KOPT-K1 (cell line): Measurements from ENCODE around the gene SMPDL3B.

Experiments used
- H3K27ac ChIP-seq: fragments of 200-600 bp; sonication (generic); 2 replicates; pipeline ENCODE4 v1.5.1; 2016; ENCODE audit warnings: antibody characterized with exemption, mild to moderate bottlenecking, low read depth, low read length; ENCODE audit not compliant: poor library complexity, severe bottlenecking
- H3K36me3 ChIP-seq: fragments of 200-600 bp; sonication (generic); 2 replicates; pipeline ENCODE4 v1.5.1; 2017; ENCODE audit warnings: antibody characterized with exemption, mild to moderate bottlenecking, low read length, moderate library complexity; ENCODE audit not compliant: insufficient read depth
- H3K9me3 ChIP-seq: fragments of 200-600 bp; sonication (generic); 2 replicates; pipeline ENCODE4 v1.5.1; 2017; ENCODE audit warnings: antibody characterized with exemption, low read length, mild to moderate bottlenecking; ENCODE audit not compliant: insufficient read depth, poor library complexity, severe bottlenecking

SMPDL3B gene

GRCh38 chr1:27955076-27955475 lies 20.3 kb downstream of the SMPDL3B start:
- Histone ChIP-seq H3K36me3 (no peaks in the 10 kb centered on the region), H3K27ac (no peak overlapping the region), H3K9me3 (no peaks in the 10 kb centered on the region)

GRCh38 chr1:27956761-27957160 lies 22.0 kb downstream of the SMPDL3B start:
- Histone ChIP-seq H3K36me3 (no peaks in the 10 kb centered on the region), H3K27ac (no peak overlapping the region)

DNA sequence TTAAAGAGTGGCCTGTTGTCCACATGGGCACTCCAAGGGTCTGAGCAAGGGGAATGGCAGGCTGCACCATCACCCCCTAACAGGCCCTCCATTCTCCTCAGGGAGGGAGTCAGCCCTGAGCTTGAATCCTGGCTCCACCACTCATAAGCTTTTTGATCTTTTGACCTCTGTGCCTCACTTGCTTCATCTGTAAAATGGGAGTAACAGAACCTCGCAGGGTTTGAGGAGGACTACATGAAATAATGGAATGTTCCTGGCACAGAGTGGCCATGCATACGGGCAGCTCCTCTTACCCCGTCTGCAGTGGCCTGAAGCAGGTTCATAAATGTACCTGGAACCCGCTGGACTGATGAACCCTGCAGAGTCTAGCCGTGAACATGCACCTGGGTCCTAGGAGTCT lies 22.9 kb downstream of the SMPDL3B start:
- H3K27ac ChIP-seq, result no peak overlapping the region
- no peaks in the 10 kb centered on the region for H3K36me3 ChIP-seq
- H3K9me3 ChIP-seq, result no peaks in the 10 kb centered on the region

More at GRCh38 chr1:27956761-27957160, 22.0 kb downstream of the SMPDL3B start:
- H3K9me3 ChIP-seq, result no peaks in the 10 kb centered on the region

DNA sequence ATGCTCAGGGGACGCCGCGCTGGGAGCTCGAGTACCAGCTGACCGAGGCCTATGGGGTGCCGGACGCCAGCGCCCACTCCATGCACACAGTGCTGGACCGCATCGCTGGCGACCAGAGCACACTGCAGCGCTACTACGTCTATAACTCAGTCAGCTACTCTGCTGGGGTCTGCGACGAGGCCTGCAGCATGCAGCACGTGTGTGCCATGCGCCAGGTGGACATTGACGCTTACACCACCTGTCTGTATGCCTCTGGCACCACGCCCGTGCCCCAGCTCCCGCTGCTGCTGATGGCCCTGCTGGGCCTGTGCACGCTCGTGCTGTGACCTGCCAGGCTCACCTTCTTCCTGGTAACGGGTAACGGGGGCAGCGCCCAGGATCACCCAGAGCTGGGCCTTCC lies 23.7 kb downstream of the SMPDL3B start:
- peaks cover 3% of the 10 kb centered on the region; the same call in 1 of the 2 replicates for H3K36me3 ChIP-seq
- H3K27ac ChIP-seq, result no peak overlapping the region
- H3K9me3 ChIP-seq, result no peaks in the 10 kb centered on the region

DNA sequence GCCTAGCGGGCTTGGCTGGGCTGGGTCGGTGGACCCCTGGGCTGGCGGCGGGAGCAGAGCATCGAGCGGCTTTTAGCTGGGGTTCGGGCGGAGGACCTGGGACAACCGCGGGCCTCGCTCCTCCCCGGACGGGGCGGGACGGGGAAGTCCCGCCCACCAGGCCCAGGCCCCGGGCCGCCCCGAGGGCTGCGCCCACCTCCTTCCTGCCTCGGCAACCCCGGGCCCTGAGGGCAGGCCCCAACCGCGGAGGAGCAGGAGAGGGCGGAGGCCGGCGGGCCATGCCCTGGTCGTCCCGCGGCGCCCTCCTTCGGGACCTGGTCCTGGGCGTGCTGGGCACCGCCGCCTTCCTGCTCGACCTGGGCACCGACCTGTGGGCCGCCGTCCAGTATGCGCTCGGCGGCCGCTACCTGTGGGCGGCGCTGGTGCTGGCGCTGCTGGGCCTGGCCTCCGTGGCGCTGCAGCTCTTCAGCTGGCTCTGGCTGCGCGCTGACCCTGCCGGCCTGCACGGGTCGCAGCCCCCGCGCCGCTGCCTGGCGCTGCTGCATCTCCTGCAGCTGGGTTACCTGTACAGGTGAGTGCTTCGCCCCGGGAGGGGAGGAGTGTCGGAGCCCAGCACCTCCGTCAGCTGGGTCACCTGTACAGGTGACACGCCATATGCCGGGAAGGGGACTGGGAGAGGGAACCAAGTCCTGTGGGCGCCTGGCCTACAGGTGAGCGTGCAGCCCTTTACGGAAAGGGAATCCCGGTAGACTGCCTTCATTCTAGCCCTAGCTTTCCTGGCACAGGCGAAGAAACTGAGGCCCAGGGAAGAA lies 25.2 kb downstream of the SMPDL3B start, which contains the start of gene XKR8:
Gene XKR8, plus strand, starts transcription at position 182 of the 812 bp plus-strand sequence. Its CDS starts 97 bp downstream, at position 279.
- Histone ChIP-seq H3K9me3 (no peaks in the 10 kb centered on the region), H3K27ac (peak within 1 kb of the TSS; percentile 57), H3K36me3 (peaks cover 13% of the 10 kb centered on the region; the same call in 1 of the 2 replicates)

GRCh38 chr1:27960762-27961645 lies 26.2 kb downstream of the SMPDL3B start:
- Histone ChIP-seq H3K9me3 (no peaks in the 10 kb centered on the region), H3K27ac (no peak overlapping the region)

DNA sequence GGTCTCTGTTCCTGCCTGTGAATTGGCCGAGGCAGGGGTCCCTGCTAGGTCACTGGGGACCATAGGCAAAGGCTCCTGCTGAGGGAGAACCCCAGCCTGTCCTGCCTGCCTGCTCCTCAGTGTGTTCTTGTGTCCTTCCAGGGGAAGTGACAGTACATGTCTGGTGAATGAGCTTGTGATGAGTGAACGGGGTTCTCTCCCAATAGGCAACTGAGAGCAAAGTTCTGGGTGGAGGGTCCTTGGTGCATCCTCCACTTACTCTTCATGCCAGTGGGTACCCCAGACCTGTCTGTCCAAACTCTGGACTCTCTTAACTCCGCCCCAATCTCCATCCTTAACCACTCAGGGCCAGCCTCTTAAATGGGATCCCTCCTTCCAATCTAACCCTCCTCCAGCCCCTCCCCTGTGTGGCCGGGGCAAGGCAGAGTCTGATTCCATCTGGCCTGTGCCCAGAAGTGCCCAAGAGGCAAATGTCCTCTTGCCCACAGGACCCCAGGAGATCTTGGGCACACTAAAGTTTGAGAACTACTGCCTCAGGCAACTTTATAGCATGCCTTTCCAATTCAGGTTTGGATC lies 26.9 kb downstream of the SMPDL3B start:
- peaks cover 28% of the 10 kb centered on the region; the same call in 1 of the 2 replicates for H3K36me3 ChIP-seq
- no peak overlapping the region for H3K27ac ChIP-seq
- no peaks in the 10 kb centered on the region for H3K9me3 ChIP-seq

More at GRCh38 chr1:27960762-27961645, 26.2 kb downstream of the SMPDL3B start:
- H3K36me3 ChIP-seq, result peaks cover 22% of the 10 kb centered on the region; the same call in 1 of the 2 replicates

GRCh38 chr1:27963393-27963792 lies 28.6 kb downstream of the SMPDL3B start:
- Histone ChIP-seq H3K27ac (no peak overlapping the region), H3K36me3 (peaks cover 45% of the 10 kb centered on the region), H3K9me3 (no peaks in the 10 kb centered on the region)

DNA sequence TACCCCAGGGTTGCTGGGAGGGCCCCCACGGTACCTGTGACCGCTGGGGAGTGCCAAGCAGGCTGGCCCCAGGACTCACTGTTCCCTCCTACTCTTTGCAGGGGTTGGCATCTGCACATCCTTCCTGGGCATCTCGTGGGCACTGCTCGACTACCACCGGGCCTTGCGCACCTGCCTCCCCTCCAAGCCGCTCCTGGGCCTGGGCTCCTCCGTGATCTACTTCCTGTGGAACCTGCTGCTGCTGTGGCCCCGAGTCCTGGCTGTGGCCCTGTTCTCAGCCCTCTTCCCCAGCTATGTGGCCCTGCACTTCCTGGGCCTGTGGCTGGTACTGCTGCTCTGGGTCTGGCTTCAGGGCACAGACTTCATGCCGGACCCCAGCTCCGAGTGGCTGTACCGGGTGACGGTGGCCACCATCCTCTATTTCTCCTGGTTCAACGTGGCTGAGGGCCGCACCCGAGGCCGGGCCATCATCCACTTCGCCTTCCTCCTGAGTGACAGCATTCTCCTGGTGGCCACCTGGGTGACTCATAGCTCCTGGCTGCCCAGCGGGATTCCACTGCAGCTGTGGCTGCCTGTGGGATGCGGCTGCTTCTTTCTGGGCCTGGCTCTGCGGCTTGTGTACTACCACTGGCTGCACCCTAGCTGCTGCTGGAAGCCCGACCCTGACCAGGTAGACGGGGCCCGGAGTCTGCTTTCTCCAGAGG lies 31.8 kb downstream of the SMPDL3B start:
- peaks cover 68% of the 10 kb centered on the region for H3K36me3 ChIP-seq
- no peaks in the 10 kb centered on the region for H3K9me3 ChIP-seq
- H3K27ac ChIP-seq, result no peak overlapping the region

DNA sequence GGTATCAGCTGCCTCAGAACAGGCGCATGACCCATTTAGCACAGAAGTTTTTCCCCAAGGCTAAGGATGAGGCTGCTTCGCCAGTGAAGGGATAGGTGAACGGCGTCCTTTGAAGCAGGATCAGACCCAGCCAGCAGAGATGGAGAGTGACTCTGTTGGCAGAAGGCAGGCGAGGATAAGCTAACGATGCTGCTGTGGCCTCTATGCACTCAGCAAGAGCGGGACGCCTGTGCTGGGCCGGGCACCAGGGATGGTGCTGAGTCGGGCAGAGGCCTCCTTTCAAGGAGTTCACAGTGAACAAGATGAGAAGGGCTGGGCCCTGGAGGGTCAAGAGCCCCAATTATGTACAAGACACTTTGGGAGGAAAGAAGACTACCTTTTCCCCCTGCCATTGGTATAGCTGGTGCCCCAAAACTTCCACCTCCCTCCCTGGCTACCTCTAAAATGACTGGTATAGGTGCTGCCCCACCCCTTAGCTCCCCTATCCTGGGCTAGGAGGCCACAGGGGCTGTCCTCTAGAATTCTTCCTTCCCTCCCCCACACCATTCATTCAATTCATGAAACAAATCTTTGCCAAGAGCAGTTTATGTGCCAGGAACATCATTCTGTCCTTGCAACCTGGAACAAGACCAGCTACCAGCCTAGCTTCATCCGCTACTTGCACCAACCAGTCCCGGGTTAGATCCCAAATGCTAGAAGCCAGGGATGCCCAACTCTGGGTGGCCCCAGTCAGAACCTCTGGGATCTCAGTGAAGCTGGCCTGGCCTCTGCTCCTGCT lies 32.5 kb downstream of the SMPDL3B start:
- H3K36me3 ChIP-seq, result peaks cover 76% of the 10 kb centered on the region
- no peaks in the 10 kb centered on the region for H3K9me3 ChIP-seq
- H3K27ac ChIP-seq, result no peak overlapping the region

GRCh38 chr1:27967884-27968466 lies 33.2 kb downstream of the SMPDL3B start:
- no peaks in the 10 kb centered on the region for H3K9me3 ChIP-seq

GRCh38 chr1:27968692-27969091 lies 33.9 kb downstream of the SMPDL3B start:
- Histone ChIP-seq H3K36me3 (peaks cover 83% of the 10 kb centered on the region), H3K27ac (no peak overlapping the region), H3K9me3 (no peaks in the 10 kb centered on the region)

More at GRCh38 chr1:27967884-27968466, 33.2 kb downstream of the SMPDL3B start:
- peaks cover 83% of the 10 kb centered on the region for H3K36me3 ChIP-seq
- no peak overlapping the region for H3K27ac ChIP-seq

DNA sequence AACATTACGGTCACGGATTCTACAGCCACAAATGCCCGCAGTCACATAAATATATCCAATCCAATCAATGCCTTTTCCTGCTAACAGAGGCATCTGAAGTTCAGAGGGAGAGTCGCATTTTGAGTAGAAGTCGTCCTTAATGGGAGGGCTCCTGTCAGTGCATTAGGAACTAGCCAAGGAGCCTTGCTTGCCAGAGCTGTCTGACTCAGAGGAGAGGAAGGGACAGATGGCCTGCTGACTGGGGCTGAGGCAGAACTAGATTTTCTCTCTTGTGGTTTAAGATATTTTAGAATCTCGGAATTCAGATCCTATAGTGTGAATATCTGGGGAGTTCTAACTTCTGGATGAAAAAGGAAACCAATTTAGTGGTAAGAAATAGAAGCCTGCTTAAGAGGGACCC lies 35.6 kb downstream of the SMPDL3B start:
- no peak overlapping the region for H3K27ac ChIP-seq
- no peaks in the 10 kb centered on the region for H3K9me3 ChIP-seq
- H3K36me3 ChIP-seq, result peaks cover 85% of the 10 kb centered on the region
